ENCODE measurements around the gene DNAJB11. TPM values are rescaled to one million over a fixed set of nuclear protein-coding genes. Genes with fewer than 3 reads are reported as not detected.
A peak's percentile ranks its signal among the peaks of the same experiment; 100 is the strongest.

The DNAJB11 gene
- polyA plus RNA-seq, 2 of the 4 experiments (the other 2 are of a cell fraction) = 55.2 to 61.9 TPM

- TF ChIP-seq RCOR1 (IDR thresholded peaks at IDR 0.05; ENCODE audit: low read depth, low read length) = no peak
- TF ChIP-seq MYC (IDR thresholded peaks at IDR 0.05; ENCODE audit: borderline replicate concordance, low read length) = no peak
These were observed 26.2 kb downstream of the DNAJB11 start (continued) for GRCh38 chr3:186596568-186597287.

GRCh38 chr3:186598108-186598784 is 27.7 kb downstream of the DNAJB11 start:
- 75% methylated on average over 11 of the region's 11 CpGs for WGBS (ENCODE audit: missing lambda C conversion rate)
- peaks cover 17% of the 10 kb centered on the region; the same call in 2 of the 3 replicates for H3K4me1 ChIP-seq
- 0 out of 3 replicates have a peak overlapping the region, but pooled peaks have one; percentile 3 for H3K4me2 ChIP-seq
- DNase-seq (ENCODE audit: low read depth in 1 of 2, low spot score in 1 of 2) (no peak), FAIRE-seq (no peak), ATAC-seq (no peak)
- ChIA-PET POLR2A (no interaction called here), CTCF (interaction anchor here (2.1 to 2.6 kb wide), 2 partner anchors 12 to 19 kb away, joined by 6 to 14 read pairs; no protein-coding TSS in a partner anchor)
- H3K9me3 ChIP-seq = no peaks in the 10 kb centered on the region
- no peak overlapping the region for H3K4me3 ChIP-seq
- H3K27ac ChIP-seq = peak overlapping the region in 1 of 2 experiments; percentile 70; a peak in 3 of 6 replicates
- no peak for TF ChIP-seq RARB (CRISPR knock-in tag; IDR thresholded peaks at IDR 0.05)
- TF ChIP-seq TFCP2L1 (CRISPR knock-in tag; IDR thresholded peaks at IDR 0.05) = no peak
- TF ChIP-seq POLR2A (IDR thresholded peaks at IDR 0.05; ENCODE audit: low read length) = no peak
- TF ChIP-seq KDM5A (IDR thresholded peaks at IDR 0.05) = no peak
- no peak for TF ChIP-seq CBX8 (IDR thresholded peaks at IDR 0.05)
- no peak for TF ChIP-seq EHF (CRISPR knock-in tag; IDR thresholded peaks at IDR 0.05)
- TF ChIP-seq HEYL (CRISPR knock-in tag; IDR thresholded peaks at IDR 0.05) = no peak
- TF ChIP-seq RFX5 (IDR thresholded peaks at IDR 0.05) = no peak
- TF ChIP-seq POLR2AphosphoS2 (conservative IDR thresholded peaks at IDR 0.05; ENCODE audit: low read length) = no peak
- no peak for TF ChIP-seq JUNB (IDR thresholded peaks at IDR 0.05)
- no peak for TF ChIP-seq ESRRA (IDR thresholded peaks at IDR 0.05; ENCODE audit: borderline replicate concordance, low read length)
- TF ChIP-seq E2F6 (IDR thresholded peaks at IDR 0.05; ENCODE audit: borderline replicate concordance, low read depth) = no peak

- Histone ChIP-seq H3K27ac (peak overlapping the region in 1 of 2 experiments; percentile 70; a peak in 4 of 6 replicates), H3K4me2 (peak overlapping the region; percentile 30; the same call in 1 of the 3 replicates), H3K4me1 (peaks cover 17% of the 10 kb centered on the region; the same call in 2 of the 3 replicates), H3K9me3 (no peaks in the 10 kb centered on the region), H3K4me3 (no peak overlapping the region)
- ATAC-seq = no peak
- no peak for DNase-seq (ENCODE audit: low read depth in 1 of 2, low spot score in 1 of 2)
- ChIA-PET CTCF (interaction anchor here (2.1 to 2.6 kb wide), 3 partner anchors 11 to 18 kb away, joined by 6 to 14 read pairs (median 10); no protein-coding TSS in a partner anchor), POLR2A (no interaction called here)
- no peak for FAIRE-seq
- WGBS (ENCODE audit: missing lambda C conversion rate) = 80% methylated on average over 4 of the region's 4 CpGs
- TF ChIP-seq SMC3 (IDR thresholded peaks at IDR 0.05) (no peak), HMGXB4 (CRISPR knock-in tag; IDR thresholded peaks at IDR 0.05; ENCODE audit: borderline replicate concordance) (no peak), ZC3H11A (IDR thresholded peaks at IDR 0.05) (no peak), SREBF2 (IDR thresholded peaks at IDR 0.05) (no peak), CTCF (IDR thresholded peaks at IDR 0.05) (no peak), ZFP36 (IDR thresholded peaks at IDR 0.05; ENCODE audit: borderline replicate concordance, partially characterized antibody) (no peak), POLR2A (IDR thresholded peaks at IDR 0.05; ENCODE audit: low read length) (no peak), FOXS1 (CRISPR knock-in tag; IDR thresholded peaks at IDR 0.05) (no peak), CBX8 (IDR thresholded peaks at IDR 0.05) (no peak), RCOR1 (IDR thresholded peaks at IDR 0.05; ENCODE audit: low read depth, low read length) (no peak), EHMT2 (IDR thresholded peaks at IDR 0.05; ENCODE audit: low read depth) (no peak), ATOH8 (CRISPR knock-in tag; IDR thresholded peaks at IDR 0.05; ENCODE audit: low read depth) (no peak), ZSCAN20 (CRISPR knock-in tag; IDR thresholded peaks at IDR 0.05) (no peak), BCL3 (IDR thresholded peaks at IDR 0.05) (no peak), POLR2AphosphoS2 (conservative IDR thresholded peaks at IDR 0.05; ENCODE audit: low read length) (no peak), E2F6 (IDR thresholded peaks at IDR 0.05; ENCODE audit: borderline replicate concordance, low read depth) (no peak), GATA3 (IDR thresholded peaks at IDR 0.05; ENCODE audit: borderline replicate concordance) (no peak), HES2 (IDR thresholded peaks at IDR 0.05) (no peak), JUNB (IDR thresholded peaks at IDR 0.05) (no peak)
These were observed 28.2 kb downstream of the DNAJB11 start for GRCh38 chr3:186598794-186599141.
